Stimulated activated CD8-positive, alpha-beta memory T cell treated with anti-CD3 and anti-CD28 coated beads, Interleukin-12 subunit alpha, Interleukin-12 subunit beta, amount 100 ng/mL, for 4 hours (primary cell): ENCODE measurements around the gene C21orf58.

Experiments used
- DNase-seq: peaks from one replicate; pipeline ENCODE4 v3.0.0-alpha.2; 2020; ENCODE audit warnings: low read depth

Gene C21orf58

DNA sequence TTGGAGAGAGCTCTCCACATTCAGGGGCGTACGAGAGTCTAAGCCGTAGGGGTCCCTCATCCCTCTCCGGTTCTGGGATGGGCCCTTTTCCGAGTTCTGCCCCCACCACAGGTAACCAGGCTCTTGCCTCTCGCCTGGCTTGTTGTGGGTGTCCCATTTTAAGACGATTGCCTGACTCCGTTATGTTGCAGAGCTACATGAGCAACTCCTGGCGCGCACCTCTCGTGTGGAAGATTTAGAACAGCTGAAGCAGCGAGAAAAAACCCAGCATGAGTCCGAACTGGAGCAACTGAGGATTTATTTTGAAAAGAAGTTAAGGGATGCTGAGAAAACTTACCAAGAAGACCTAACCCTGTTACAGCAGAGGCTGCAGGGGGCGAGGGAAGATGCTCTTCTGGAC is 29.2 kb upstream of the C21orf58 start:
- DNase-seq: no peak

DNA sequence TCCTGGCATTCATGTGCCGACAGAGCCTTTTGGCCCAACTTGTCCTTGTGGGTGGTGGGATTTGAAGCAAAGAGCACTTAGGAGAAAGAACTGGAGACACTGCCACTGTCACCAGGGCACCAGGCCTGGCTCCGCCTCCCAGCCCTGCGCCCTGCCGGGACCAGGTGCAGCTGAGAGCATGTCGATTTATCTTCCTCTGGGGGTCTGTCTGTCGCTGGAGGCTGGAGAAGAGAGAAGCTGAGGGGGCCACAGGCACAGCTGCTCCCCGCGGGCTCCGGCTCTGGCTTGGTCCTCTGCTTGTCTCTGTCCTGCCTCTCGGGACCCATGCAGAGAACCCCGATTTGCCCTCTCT is 28.5 kb upstream of the C21orf58 start:
- DNase-seq: no peak

DNA sequence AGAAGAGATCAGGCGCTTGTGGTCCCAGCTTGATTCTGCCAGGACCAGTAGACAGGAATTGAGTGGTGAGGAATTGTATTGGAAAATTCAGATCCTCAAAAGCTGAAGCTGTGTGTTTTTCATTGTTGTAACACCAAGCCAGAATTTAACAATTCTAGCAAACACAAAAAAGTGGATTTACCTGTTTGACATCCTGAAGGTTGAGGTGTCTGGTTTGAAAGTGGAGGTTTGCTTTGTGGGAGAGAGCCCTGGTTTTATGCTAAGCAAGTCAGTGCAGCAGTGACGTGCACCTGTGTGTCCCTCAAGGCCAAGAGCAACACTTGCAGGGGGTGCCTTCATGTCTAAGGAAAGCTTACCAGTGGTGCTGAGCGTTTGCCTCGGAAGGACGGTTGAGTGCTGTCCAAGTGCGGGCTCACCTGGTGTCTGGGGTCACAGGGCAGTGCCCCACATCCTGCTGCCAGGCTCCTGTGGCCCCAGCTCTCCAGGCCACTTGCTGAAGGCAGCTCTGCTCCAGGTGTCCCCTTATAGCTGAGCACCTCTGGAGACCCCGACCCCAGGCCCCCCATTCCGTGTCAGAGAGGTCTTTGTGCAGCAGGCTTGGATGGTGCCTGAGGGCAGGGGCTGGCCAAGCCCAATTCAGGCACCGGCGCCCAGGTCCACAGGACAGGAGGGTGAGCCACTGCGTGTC is 27.9 kb upstream of the C21orf58 start:
- no peak for DNase-seq

DNA sequence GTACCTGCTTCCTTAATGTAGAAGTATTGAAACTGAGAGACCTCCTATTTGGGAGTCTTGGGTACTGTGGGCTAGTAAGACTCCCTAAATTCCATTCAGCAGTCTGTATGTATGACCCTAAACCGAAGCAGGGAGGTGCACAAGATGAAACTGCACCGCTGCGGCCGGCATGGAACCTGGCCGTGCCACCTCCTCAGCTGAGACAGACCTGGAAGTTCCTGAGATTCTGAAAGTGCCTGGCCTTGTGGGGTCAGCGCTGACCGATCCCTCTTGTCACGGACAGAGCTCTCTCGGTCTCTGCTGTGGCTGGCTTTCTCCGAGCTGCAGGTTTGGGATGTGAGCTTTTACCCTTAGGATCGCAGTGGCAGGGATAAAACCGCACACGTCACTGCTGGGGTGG is 27.3 kb upstream of the C21orf58 start:
- no peak for DNase-seq

DNA sequence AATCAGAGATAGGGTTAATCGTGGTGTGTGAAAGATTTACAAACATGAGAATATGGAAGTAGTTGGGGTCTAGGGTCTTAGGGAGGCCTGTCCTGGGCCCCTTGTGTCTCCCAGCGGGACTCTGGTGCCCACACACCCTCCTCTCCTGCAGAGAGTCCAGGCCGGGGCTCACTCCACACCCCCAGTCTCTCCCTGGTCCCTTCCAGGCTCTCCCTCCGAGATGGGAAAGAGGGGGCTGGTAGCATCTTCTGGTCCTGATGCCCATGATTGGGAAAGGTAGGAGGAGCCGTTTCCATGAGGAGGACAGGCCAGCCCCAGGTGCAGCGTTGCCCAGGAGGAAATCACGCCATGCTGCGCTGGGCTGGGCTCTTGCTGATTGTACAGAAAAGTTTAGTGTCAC is 26.9 kb upstream of the C21orf58 start:
- no peak for DNase-seq

DNA sequence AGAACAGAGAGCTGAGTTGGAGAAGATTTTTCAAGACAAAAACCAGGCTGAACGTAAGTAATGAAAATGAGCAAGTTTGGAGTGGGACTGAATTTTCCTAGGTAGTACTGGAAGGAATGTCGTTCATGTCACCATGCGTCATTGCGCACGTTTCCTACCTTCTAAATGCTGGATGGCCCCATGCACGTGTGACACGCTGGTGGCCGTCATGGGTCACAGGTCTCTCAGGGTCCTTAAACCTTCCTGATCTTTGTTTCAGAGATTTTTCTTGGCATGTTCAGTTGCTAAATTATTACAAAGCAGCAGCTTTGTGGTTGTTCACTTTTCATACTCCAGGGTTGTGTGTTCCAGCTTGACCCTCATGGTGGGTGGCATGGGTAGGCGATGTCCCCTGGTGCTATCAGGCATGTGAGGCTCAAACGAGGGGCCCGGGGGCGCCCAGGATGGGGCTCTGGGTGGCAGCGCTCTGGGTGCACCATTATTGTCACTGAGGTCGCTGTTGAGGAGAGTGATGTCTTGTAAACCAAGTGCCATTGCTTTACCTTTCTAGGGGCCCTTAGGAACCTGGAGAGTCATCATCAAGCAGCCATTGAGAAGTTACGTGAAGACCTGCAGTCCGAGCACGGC is 25.6 kb upstream of the C21orf58 start:
- no peak for DNase-seq

DNA sequence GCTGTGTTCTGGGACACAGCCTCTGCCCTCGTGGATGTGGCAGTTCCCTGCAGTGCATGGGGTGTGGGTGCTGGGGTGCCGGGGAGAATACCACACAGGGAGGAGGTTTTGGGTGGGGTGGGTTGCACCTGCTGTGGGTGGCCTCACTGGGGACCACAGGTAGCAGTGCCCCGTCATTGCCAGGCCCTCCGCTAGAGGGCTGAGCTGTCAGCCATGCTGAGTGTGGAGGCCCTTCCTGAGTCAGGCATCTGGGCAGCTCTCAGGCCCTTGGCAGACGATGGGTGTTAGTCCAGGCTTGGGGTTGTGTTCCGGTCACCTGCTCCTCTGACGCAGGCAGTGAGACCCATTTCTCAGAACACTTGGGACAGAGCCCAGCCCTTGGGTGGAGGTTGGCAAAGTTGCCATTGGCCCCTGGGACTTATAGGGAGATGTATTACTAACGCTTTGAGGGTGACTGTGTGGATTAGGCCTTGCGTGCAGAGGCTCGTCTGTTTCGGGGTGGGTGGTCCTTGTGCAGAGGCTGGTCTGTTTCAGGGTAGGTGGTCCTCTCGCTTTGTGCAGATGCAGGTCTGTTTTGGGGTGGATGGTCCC is 24.2 kb upstream of the C21orf58 start:
- no peak for DNase-seq

DNA sequence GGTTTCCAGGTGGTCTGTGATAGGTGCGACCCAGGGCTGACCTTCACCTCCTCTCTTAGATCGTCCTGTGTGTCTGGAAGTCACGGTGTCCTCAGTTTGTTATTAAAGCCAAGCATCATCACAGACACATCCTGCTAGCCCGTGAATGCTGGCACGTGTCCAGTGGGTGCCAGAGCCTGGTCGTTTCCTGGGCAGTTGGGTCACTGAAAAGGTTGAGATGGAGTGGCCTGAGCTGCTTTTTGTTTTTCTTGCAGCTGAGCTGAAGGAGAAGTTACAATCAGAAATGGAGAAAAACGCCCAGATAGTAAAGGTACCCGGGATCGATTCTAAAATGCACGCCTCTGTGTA is 23.5 kb upstream of the C21orf58 start:
- no peak for DNase-seq

DNA sequence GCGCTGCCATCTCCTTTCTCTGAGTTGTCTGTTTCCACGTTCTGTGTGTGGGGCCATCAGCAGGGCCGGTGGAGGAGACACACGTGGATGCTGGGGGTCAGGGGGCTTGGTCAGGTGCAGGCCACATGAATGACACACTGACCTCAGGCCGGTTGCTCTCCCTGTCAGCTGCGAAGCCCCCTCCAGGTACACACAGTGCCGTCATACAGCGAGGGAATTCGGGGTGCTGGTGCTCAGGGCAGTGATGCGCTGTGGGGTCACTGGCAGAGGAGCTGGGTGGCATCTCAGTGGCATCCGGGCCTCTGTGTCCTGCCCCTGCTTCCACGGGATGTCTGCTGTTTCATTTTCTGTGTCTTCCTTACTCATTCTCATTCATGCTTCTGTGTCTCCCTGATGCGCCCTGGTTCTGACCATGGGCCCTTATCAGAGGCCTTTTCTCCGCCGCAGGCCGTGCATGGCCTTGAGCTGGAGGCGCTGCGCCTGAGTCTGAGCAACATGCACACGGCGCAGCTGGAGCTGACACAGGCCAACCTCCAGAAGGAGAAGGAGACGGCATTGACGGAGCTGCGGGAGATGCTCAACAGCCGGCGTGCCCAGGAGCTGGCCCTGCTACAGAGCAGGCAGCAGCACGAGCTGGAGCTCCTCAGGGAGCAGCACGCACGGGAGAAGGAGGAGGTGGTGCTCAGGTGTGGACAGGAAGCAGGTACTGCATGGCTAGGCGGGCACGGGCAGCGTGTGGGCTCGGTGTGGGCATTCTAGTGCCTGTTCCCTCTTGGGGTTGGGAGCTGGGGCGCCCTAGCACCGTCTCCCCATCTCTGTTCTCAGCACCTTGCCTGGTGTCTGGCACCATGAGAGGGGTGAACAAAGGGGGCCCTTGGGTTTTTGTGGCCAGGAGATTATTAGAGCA is 22.9 kb upstream of the C21orf58 start:
- no peak for DNase-seq

DNA sequence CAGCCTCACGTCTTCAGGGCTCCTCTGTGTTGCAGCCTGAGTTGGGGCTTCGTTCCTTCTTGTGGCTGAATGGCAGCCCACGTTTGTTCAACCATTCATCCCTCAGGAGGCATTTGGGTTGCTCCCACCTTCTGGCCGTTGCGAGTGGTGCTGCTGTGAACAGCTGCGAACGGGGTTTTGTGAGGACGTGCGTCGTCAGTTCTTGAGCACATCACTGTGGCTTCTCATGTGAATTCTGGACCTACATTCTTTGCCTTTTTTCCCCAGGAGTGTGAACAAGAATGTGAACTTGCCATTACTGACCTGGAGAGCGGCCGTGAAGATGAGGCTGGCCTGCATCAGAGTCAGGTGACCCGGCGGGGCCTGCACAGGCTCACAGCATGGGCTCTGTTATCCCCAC is 22.2 kb upstream of the C21orf58 start:
- DNase-seq: no peak

DNA sequence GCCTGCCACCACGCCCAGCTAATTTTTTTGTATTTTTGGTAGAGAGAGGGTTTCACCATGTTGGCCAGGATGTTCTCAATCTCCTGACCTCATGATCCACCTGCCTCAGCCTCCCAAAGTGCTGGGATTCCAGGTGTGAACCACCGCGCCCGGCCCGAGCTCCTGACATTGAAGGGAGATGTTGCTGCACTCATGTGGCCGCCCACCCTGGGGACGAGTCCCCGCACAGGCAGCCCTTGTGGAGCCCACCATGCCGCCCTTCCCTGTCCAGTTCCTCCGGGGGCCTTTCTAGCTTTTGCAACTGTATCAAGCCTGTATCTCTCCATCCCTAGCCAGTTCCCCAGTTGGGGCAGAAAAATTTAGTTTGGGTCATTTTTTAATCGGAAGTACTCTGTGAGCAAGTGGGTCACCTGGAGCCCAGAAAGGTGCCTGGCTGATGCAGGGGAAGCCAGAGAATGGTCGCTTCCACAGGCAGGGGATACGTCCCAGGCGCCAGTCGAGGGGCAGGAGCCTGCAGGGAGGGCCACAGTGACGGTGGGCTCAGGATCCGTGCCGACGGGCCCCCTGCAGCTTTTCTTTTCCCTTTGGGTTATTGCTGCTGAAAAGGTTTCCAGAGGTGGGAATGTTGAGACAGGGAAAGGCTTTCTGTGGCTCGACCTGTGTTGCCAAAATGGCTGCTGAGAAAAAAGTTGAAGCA is 20.7 kb upstream of the C21orf58 start:
- no peak for DNase-seq

DNA sequence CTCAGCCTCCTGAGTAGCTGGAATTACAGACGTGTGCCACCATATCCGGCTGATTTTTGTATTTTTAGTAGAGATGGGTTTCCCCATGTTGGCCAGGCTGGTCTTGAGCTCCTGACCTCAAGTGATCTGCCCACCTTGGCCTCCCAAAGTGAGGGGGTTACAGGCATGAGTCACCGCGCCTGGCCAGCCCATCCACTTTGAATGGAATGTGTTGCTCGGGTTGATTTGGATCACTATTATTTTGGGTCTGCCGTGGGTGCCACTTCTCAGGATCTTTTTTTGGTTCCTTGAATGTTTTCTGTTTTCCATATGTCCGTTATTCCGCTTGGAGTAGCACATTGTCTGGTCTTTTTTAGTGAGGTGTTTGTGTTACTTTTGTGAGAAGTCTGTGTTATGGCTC is 17.3 kb upstream of the C21orf58 start:
- no peak for DNase-seq

DNA sequence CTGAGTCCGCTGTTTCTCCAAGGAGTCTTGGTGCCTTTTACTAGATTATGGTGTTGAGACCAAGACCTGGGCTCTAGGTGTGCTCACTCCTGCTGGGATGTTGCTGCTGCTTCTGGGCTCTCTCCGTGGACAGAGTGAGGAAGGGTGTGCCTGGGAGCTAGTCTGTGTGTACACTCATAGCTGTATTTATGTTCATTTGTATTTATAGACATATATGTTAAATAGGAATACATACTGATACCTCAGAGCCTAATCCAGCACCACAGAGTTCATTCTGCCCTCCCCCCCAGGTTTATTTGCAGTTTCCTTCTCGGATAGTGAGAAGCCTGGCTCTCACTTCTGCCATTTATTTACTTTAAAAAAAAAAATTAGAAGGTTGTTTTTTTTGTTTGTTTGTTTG is 12.9 kb upstream of the C21orf58 start:
- DNase-seq: no peak

DNA sequence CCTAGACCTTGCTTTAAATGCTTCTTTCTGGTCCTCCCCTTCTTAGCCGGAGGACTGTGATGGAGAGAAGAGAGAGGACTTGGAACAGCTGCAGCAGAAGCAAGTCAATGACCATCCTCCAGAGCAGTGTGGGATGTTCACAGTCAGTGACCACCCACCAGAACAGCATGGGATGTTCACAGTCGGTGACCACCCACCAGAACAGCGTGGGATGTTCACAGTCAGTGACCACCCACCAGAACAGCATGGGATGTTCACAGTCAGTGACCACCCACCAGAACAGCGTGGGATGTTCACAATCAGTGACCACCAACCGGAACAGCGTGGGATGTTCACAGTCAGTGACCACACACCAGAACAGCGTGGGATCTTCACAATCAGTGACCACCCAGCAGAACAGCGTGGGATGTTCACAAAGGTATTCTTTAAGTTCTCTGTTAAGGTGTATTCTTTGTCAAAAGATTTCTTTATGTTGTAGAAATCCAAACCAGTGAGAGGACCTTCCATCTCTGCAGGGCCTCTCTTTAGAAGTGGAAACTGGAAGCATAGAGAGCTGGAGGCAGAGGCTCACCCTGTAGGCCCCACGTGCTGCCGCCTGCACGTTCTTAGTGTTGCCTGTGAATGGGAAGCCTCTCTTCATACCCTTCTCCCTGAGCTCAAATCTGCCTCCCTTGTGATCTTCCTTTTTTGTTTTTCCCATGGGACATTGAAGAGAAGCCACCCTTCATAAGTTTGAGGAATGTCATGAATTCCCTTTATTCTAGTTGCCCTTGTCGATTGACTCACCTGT is 10.9 kb upstream of the C21orf58 start:
- DNase-seq: no peak

DNA sequence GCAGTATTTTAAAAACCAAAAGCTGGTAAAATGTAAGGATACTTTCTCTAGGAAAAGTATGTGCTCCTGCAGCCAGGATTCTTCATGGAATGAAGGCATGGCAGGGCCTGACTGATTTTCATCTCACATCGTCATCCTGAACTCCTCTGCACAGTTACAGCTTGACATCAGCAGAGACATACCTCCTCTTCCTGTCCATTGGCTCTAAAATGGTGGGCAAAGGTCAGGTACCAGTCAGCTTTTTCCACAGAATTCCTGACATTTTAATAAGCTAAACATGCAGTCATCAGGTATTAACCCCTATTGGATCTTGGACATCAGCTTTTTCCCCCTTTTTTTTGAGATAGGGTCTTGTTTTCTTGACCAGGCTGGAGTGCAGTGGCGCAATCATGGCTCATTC is 6.1 kb upstream of the C21orf58 start:
- no peak for DNase-seq

DNA sequence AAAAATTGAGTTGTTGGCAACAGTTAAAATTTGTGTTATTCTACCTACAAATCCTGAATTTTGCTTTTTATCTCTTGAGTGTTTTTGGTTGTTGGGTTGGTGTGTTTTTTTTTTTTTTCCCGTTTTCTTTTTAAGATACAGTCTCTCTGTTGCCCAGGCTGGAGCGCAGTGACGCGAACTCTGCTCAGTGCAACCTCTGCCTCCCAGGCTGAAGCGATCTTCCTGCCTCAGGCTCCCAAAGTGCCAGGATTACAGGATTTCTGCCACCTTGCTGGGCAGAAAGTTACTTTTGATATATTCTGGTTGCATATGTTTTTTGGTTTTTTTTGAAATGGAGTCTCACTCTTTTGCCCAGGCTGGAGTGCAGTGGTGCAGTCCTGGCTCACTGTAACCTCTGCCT is 4.5 kb upstream of the C21orf58 start:
- no peak for DNase-seq

DNA sequence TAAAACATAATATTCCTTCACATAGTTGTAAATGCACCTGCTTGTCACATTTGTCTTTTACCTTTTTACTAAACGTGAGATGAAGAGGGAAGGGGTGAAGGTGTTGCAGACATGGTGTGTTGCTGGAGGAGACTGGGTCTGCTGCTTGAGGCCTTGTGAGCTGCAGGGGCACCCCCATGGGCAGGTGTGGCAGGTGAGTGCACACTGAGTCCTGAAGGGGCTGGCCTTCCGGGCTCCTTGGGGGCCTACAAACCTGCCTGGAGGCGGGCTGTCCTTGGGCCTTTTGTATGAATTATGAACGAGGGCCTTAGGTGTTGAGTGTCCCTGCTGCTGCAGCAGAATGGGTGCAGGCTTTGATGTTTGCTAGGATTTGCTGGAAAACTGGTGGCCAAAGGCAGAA is 4.0 kb upstream of the C21orf58 start:
- DNase-seq: no peak

DNA sequence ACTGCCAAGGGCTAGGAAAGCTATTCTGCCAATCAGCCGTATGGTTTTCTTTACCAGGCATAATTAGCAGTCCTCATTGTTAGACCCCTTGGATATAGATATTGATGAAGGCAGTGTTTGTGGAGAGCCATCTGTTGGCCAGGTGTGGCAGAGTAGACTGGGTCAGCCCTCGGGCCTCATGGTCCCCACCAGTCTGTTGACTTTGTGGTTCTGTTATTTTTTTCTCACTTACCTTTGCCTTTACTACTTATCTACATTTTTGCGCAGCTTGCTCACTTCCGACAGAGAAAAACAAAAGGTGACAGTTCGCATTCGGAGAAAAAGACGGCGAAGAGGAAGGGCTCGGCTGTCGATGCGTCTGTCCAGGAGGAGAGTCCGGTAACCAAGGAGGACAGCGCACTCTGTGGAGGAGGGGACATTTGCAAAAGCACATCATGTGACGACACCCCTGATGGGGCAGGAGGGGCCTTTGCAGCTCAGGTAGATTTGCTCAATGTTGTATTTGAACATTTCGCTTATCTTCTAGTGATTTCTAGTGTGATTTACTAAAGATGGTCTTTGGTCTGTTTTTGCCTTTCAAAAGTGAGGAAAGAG is 2.5 kb upstream of the C21orf58 start:
- DNase-seq: no peak

DNA sequence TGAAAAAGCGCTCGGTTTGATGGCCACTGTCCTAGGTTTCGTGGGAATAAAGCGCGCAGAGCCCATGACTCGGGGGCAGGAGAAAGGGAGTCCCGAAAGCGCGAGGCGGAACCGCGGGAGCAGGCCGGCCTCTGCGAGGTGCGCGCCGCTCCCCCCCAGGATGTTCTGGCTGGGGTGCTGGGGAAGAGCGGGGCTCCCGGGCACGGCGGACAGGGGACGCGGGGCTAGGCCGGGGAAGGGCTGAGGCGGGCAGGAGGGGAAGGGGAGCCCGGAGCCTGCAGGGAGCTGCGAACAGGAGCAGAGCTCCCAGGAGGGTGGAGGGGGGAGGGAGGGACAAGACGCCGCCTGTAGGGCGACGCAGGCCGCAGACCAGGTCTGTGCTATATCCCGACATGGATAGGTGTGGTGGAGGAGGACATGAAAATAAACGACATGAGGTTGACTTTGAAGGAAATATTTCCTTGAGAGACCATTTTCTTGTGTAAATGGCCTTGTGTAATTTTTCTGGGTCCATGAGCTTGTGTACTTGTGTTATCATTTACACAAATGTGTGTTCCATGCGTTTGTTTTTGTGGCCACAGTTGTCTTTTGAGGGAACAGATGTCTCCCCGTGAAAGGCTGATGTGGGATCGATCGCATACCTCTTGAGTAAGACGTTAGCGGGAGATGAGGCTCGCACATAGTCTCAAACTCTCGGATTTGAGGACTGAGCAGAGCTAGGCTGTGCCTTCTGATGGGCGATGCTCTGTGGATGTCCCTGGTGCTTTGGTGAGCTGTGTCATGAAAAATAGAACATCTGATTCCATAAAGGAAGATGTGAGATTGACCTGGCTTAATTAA is 1.6 kb upstream of the C21orf58 start:
- DNase-seq: peak; percentile 5

DNA sequence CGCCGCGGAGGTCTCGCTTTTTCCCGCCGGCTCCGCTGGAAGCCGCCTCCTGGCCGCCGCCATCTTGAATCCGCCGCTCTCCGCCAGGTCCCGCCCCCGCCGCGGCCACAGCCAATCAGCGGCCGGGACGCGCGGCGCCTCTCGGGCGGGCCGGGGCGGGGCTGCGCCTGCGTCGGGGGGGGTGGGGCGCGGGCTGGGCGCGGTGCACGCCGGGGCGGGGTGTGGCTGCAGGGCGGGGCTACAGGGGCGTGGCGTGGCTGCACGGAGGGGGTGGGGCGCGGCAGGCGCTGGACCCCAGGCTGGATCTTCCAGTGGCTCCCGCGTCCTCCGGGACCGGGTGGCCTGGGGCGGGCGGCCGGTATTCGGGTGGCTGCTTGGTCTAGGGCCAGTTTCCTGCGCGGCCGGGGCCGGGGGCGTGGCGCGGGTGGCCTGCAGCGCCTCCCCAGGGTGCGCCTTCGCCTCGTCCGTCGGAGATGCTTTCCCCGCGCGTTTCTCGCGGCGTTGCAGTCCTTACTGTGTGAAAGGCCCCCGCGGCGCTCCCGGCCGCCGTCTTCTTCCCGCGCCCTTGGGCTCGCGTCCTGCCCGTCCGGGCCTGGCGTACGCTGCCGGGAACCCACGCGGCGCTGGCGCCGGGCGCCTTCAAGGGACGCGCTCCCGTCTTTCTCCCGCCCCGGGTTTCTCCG is 861 bp upstream of the C21orf58 start:
- peak; percentile 81 for DNase-seq
